Mucosa of gallbladder (tissue), 1 donor: ENCODE measurements around the gene MPV17L2. TPM values are rescaled to one million over a fixed set of nuclear protein-coding genes. Genes with fewer than 3 reads are reported as not detected.
A peak's percentile ranks its signal among the peaks of the same experiment; 100 is the strongest.
"Not testable (repeated sequence)": the region's sequence is repeated elsewhere in the genome, so short reads cannot be mapped to it uniquely, and the experiment has no call there.

Source experiments
- DNase-seq: peaks from one replicate; pipeline ENCODE4 v3.0.0-alpha.2; 2020; ENCODE audit warnings: low spot score
- total RNA-seq: library from RNA; stranded (reverse); gene quantifications from one replicate; pipeline ENCODE4 v1.2.1, GENCODE V29; 2021
- donor health status: DM: no; HTN: no; CAD: no.

The MPV17L2 gene
- 9.3 TPM for total RNA-seq

GRCh38 chr19:18192673-18193387 is at the start of gene MPV17L2:
MPV17L2 (plus strand) TSS chr19:18193218; CDS start chr19:18193282, 64 bp downstream.
- peak; percentile 99 for DNase-seq

- DNase-seq, result no peak
Observed at GRCh38 chr19:18143902-18144301, 49.1 kb upstream of the MPV17L2 start.

- DNase-seq, result no peak
Observed at GRCh38 chr19:18144361-18144760, 48.7 kb upstream of the MPV17L2 start.

GRCh38 chr19:18144906-18145305 is 48.1 kb upstream of the MPV17L2 start:
- no peak for DNase-seq

GRCh38 chr19:18145391-18145999 is 47.5 kb upstream of the MPV17L2 start:
- DNase-seq, result no peak

- no peak for DNase-seq
Observed at GRCh38 chr19:18147396-18147795, 45.6 kb upstream of the MPV17L2 start.

- DNase-seq, result no peak
Observed at GRCh38 chr19:18149596-18149975, 43.4 kb upstream of the MPV17L2 start.

GRCh38 chr19:18150776-18151624 is 42.0 kb upstream of the MPV17L2 start:
- no peak for DNase-seq

GRCh38 chr19:18152442-18152816 is 40.6 kb upstream of the MPV17L2 start:
- peak; percentile 99 for DNase-seq

GRCh38 chr19:18152817-18153555 is 40.0 kb upstream of the MPV17L2 start, which contains the start of gene PIK3R2:
PIK3R2 (plus strand) TSS chr19:18153163; CDS start chr19:18155880, 2,717 bp downstream.
- peak; percentile 100 for DNase-seq

- DNase-seq, result no peak
Observed at GRCh38 chr19:18153556-18154134, 39.4 kb upstream of the MPV17L2 start.

GRCh38 chr19:18155095-18156087 is 37.6 kb upstream of the MPV17L2 start:
- DNase-seq, result no peak

GRCh38 chr19:18156268-18156667 is 36.8 kb upstream of the MPV17L2 start:
- no peak for DNase-seq

GRCh38 chr19:18156841-18157464 is 36.1 kb upstream of the MPV17L2 start:
- peak; percentile 88 for DNase-seq

- DNase-seq, result no peak
Observed at GRCh38 chr19:18157465-18158063, 35.5 kb upstream of the MPV17L2 start.

GRCh38 chr19:18158467-18158866 is 34.6 kb upstream of the MPV17L2 start:
- DNase-seq, result no peak

- not testable (repeated sequence) for DNase-seq
Observed at GRCh38 chr19:18159059-18159616, 33.9 kb upstream of the MPV17L2 start.

- no peak for DNase-seq
Observed at GRCh38 chr19:18159810-18160209, 33.2 kb upstream of the MPV17L2 start.

GRCh38 chr19:18160493-18160970 is 32.5 kb upstream of the MPV17L2 start:
- DNase-seq, result no peak
